22Rv1 (cell line): ENCODE measurements around the gene PCYT1A.

Experiments
- H3K27ac ChIP-seq: fragments of 450-650 bp; 2 replicates; pipeline ENCODE4 v1.5.1; 2017
- CTCF ChIP-seq: fragments of 450-650 bp; IDR thresholded peaks from 2 replicates; pipeline ENCODE4 v1.5.1; 2017; ENCODE audit warnings: mild to moderate bottlenecking
- ZFX ChIP-seq: fragments of 450-650 bp; IDR thresholded peaks from 2 replicates; pipeline ENCODE4 v1.6.1; 2017; ENCODE audit warnings: antibody characterized with exemption, borderline replicate concordance

PCYT1A gene

GRCh38 chr3:196268284-196269163 lies 19.0 kb downstream of the PCYT1A start:
- no peak for TF ChIP-seq CTCF
- no peak for TF ChIP-seq ZFX
- peak overlapping the region; percentile 57 for H3K27ac ChIP-seq

- no peak overlapping the region for H3K27ac ChIP-seq
- no peak for TF ChIP-seq ZFX
- TF ChIP-seq CTCF, result no peak
Observed at GRCh38 chr3:196263819-196264218, 23.7 kb downstream of the PCYT1A start.

GRCh38 chr3:196260784-196261183 lies 26.7 kb downstream of the PCYT1A start:
- H3K27ac ChIP-seq, result no peak overlapping the region
- TF ChIP-seq CTCF, result no peak
- no peak for TF ChIP-seq ZFX

GRCh38 chr3:196255776-196256175 lies 31.8 kb downstream of the PCYT1A start:
- no peak overlapping the region for H3K27ac ChIP-seq
- no peak for TF ChIP-seq CTCF
- TF ChIP-seq ZFX, result no peak

- no peak overlapping the region for H3K27ac ChIP-seq
- TF ChIP-seq ZFX (no peak), CTCF (no peak)
Observed at GRCh38 chr3:196254376-196255283, 32.9 kb downstream of the PCYT1A start.

GRCh38 chr3:196251918-196252317 lies 35.6 kb downstream of the PCYT1A start:
- no peak overlapping the region for H3K27ac ChIP-seq
- TF ChIP-seq ZFX (no peak), CTCF (no peak)
